Transverse colon (tissue), 4 donors: ENCODE results near the gene RAB3C. TPM values are rescaled to one million over a fixed set of nuclear protein-coding genes. Genes with fewer than 3 reads are reported as not detected.

Experiments used
- DNase-seq: peaks from one replicate; pipeline ENCODE4 v3.0.0-alpha.2; 2019
- H3K27ac ChIP-seq, 4 donors: fragments of 200-600 bp; sonication (generic); 2 replicates each; pipeline ENCODE4 v1.5.1; 2016 to 2018; ENCODE audit warnings: inconsistent platforms in 4 of 4
- H3K27me3 ChIP-seq: fragments of 200-600 bp; sonication (generic); 2 replicates; pipeline ENCODE4 v1.5.1; 2017; ENCODE audit warnings: inconsistent platforms
- H3K36me3 ChIP-seq, 4 donors: fragments of 200-600 bp; sonication (generic); 2 replicates each; pipeline ENCODE4 v1.5.1; 2017 to 2019; ENCODE audit warnings: inconsistent platforms in 4 of 4
- H3K4me1 ChIP-seq, 4 donors: fragments of 200-600 bp; sonication (generic); 2 replicates each; pipeline ENCODE4 v1.5.1; 2017 to 2020; ENCODE audit warnings: inconsistent platforms in 4 of 4
- H3K4me3 ChIP-seq, 4 donors: fragments of 200-600 bp; sonication (generic); 1 replicate in 1 of 4; 2 replicates in 3 of 4; pipeline versions ENCODE4 v1.5.1 to v1.6.1; 2017 to 2019; ENCODE audit warnings: inconsistent platforms in 4 of 4
- H3K9me3 ChIP-seq, 2 donors: fragments of 200-600 bp; sonication (generic); 2 replicates each; pipeline ENCODE4 v1.5.1; 2017 to 2019; ENCODE audit warnings: inconsistent platforms in 2 of 2
- EP300 ChIP-seq: sonication (generic); formaldehyde crosslinking; IDR thresholded peaks from one replicate; pipeline ENCODE4 v1.6.1; 2017; ENCODE audit warnings: antibody characterized with exemption, low read depth
- POLR2A ChIP-seq: fragments of 450-650 bp; IDR thresholded peaks from one replicate; pipeline ENCODE4 v1.6.1; 2016; ENCODE audit warnings: antibody characterized with exemption, mild to moderate bottlenecking, moderate library complexity
- POLR2AphosphoS5 ChIP-seq, 3 donors: sonication (generic); formaldehyde crosslinking; IDR thresholded peaks; one replicate each; pipeline ENCODE4 v1.6.1; 2016; ENCODE audit warnings: antibody characterized with exemption in 3 of 3
- WGBS, 2 donors: methylation state at CpG; one replicate each; pipeline ENCODE4 v1.1.5; 2018; ENCODE audit warnings: low coverage in 1 of 2; 5-methylcytosine and 5-hydroxymethylcytosine counted together
- in situ Hi-C, 4 donors: fragments of 200-750 bp; cut with MboI; loops; one replicate each; pipeline versions ENCODE4 v1.15.0 to v1.15.1; 2017; ENCODE audit warnings: low sequenced_read_pairs in 3 of 4, low pct_ligation_motif_present in 1 of 4, low pct_unique_long_range_greater_than_20kb in 1 of 4
- intact Hi-C: fragments of 100-400 bp; cut with DNase I; formaldehyde crosslinking; loops from one replicate; pipeline ENCODE4 v1.15.1; 2023; ENCODE audit warnings: low total_unique reads
- total RNA-seq, 4 donors: library from RNA; depleted of rRNA; stranded (reverse); fragments of >200 nt; gene quantifications; one replicate each; pipeline ENCODE4 v1.1.0, GENCODE V29; 2016
- TF ChIP-seq, protein P1 (sequence below), 5 experiments: fragments of 200-600 bp in 3 of 5; fragments of 450-650 bp in 2 of 5; sonication (generic) in 3 of 5; IDR thresholded peaks; 1 replicate in 2 of 5; 2 replicates in 3 of 5; pipeline ENCODE4 v1.5.1; 2016 to 2017; ENCODE audit warnings: antibody characterized with exemption in 5 of 5, inconsistent platforms in 3 of 5, mild to moderate bottlenecking in 2 of 5, moderate library complexity in 1 of 5

Gene RAB3C
- total RNA-seq, 4 donors from 2014 or later, result 0.20 to 0.75 (median 0.51) TPM

DNA sequence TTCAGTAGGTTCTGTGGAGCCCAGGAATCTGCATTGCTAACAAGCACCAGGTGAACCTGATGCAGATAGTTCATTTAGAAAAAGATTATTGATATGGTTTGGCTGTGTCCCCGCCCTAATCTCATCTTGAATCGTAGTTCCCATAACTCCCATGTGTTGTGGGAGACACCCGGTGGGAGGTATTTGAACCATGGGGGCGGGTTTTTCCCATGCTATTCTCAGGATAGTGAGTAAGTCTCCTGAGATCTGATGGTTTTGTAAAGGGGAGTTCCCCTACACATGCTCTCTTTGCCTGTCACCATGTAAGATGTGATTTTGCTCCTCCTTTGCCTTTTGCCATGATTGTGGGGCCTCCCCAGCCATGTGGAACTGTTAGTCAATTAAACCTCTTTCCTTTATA, 212.0 kb downstream of the RAB3C start:
- H3K4me1 ChIP-seq, result no peaks in the 10 kb centered on the region
- H3K4me3 ChIP-seq, result no peak overlapping the region
- H3K9me3 ChIP-seq, result no peaks in the 10 kb centered on the region
- no peak overlapping the region for H3K27ac ChIP-seq
- H3K27me3 ChIP-seq, result no peaks in the 10 kb centered on the region
- in situ Hi-C loops (no loop called here), intact Hi-C loops (no loop called here)
- WGBS, 2 donors, result 80% methylated on average over 4 of the region's 4 CpGs; no CpG with 5 or more reads in 1 of the 2 donors
- no peaks in the 10 kb centered on the region for H3K36me3 ChIP-seq
- no peak for DNase-seq
- TF ChIP-seq POLR2AphosphoS5 (IDR thresholded peaks at IDR 0.05) (no peak), EP300 (no peak), POLR2A (no peak)
- TF ChIP-seq, protein P1, sequence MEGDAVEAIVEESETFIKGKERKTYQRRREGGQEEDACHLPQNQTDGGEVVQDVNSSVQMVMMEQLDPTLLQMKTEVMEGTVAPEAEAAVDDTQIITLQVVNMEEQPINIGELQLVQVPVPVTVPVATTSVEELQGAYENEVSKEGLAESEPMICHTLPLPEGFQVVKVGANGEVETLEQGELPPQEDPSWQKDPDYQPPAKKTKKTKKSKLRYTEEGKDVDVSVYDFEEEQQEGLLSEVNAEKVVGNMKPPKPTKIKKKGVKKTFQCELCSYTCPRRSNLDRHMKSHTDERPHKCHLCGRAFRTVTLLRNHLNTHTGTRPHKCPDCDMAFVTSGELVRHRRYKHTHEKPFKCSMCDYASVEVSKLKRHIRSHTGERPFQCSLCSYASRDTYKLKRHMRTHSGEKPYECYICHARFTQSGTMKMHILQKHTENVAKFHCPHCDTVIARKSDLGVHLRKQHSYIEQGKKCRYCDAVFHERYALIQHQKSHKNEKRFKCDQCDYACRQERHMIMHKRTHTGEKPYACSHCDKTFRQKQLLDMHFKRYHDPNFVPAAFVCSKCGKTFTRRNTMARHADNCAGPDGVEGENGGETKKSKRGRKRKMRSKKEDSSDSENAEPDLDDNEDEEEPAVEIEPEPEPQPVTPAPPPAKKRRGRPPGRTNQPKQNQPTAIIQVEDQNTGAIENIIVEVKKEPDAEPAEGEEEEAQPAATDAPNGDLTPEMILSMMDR (IDR thresholded peaks at IDR 0.05), result no peak

GRCh38 chr5:58795327-58795726, 212.5 kb downstream of the RAB3C start:
- in situ Hi-C loops, result no loop called here
- H3K36me3 ChIP-seq, result no peaks in the 10 kb centered on the region
- H3K9me3 ChIP-seq, result no peaks in the 10 kb centered on the region
- no peak overlapping the region for H3K4me3 ChIP-seq
- H3K27ac ChIP-seq, result no peak overlapping the region
- DNase-seq, result no peak
- H3K27me3 ChIP-seq, result no peaks in the 10 kb centered on the region
- intact Hi-C loops, result no loop called here
- TF ChIP-seq, protein P1 (IDR thresholded peaks at IDR 0.05), result no peak
- no peak for TF ChIP-seq EP300
- no peak for TF ChIP-seq POLR2A
- no peak for TF ChIP-seq POLR2AphosphoS5 (IDR thresholded peaks at IDR 0.05)
- H3K4me1 ChIP-seq, result no peaks in the 10 kb centered on the region

GRCh38 chr5:58797021-58797420, 214.1 kb downstream of the RAB3C start:
- in situ Hi-C loops (no loop called here), intact Hi-C loops (no loop called here)
- Histone ChIP-seq H3K4me1 (no peaks in the 10 kb centered on the region), H3K36me3 (no peaks in the 10 kb centered on the region), H3K4me3 (no peak overlapping the region), H3K27me3 (no peaks in the 10 kb centered on the region), H3K9me3 (no peaks in the 10 kb centered on the region), H3K27ac (no peak overlapping the region)
- no peak for DNase-seq
- no peak for TF ChIP-seq POLR2AphosphoS5 (IDR thresholded peaks at IDR 0.05)

DNA sequence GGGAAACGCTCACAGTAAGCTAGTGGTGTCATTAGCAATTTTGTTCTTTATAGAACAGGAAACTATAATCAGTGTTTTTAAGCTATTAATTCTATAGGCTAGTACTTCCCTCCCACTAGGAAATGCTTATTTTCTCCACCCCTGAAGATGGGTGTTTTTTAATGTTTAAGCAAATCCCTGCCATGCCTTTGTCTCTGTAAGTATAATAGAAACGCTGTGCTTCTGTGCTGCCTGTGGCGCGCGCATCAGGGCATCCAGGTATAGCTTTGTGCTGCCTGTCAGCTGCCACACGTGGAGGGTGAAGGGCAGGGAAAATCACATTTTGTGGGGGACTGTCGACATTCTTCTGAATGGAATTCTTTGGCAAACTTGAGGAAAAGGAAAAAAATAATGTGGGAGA, 217.5 kb downstream of the RAB3C start:
- Histone ChIP-seq H3K27ac (no peak overlapping the region), H3K4me3 (no peak overlapping the region), H3K4me1 (no peaks in the 10 kb centered on the region), H3K27me3 (peaks cover 3% of the 10 kb centered on the region), H3K9me3 (no peaks in the 10 kb centered on the region), H3K36me3 (no peaks in the 10 kb centered on the region)
- in situ Hi-C loops (no loop called here), intact Hi-C loops (no loop called here)
- no peak for DNase-seq
- WGBS, 2 donors, result 86 to 98% methylated on average over 6 to 7 of the region's 7 CpGs
- TF ChIP-seq EP300 (no peak), POLR2AphosphoS5 (IDR thresholded peaks at IDR 0.05) (no peak), POLR2A (no peak)
- TF ChIP-seq, protein P1 (IDR thresholded peaks at IDR 0.05), result no peak

DNA sequence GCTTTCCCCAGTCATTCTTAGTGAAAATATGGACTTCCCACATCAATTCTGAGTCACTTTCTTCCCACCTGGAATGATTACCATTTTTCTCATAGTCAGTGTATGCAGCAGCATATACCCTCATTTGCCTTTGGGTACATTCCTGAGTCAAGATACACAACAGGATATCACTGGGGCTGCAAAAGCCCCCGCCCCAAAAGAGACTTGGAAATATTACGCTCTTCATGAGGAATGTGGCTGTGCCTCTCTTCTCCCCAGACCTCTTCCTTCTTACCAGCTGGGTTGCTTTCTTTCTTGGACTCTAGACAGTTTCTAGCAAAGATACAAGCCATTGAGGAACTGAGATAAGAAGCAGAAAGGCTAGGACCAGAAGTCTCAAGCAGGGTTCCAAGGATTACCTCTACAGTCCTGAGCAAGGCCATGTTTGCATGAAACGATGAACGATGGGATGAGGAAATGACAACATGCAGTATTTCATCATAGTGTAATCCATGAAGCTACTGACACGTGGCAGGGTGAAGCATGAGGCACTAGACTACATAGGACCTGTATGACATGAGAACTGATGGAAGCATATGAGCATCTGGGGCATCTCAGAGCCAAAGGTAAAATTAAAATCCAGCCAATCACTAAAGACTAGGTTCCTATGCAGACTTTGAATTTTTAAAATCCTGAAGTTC, 218.1 kb downstream of the RAB3C start:
- Histone ChIP-seq H3K9me3 (no peaks in the 10 kb centered on the region), H3K27me3 (peaks cover 3% of the 10 kb centered on the region), H3K4me1 (no peaks in the 10 kb centered on the region), H3K4me3 (no peak overlapping the region), H3K27ac (no peak overlapping the region), H3K36me3 (no peaks in the 10 kb centered on the region)
- no peak for TF ChIP-seq EP300
- TF ChIP-seq POLR2A, result no peak
- no peak for TF ChIP-seq POLR2AphosphoS5 (IDR thresholded peaks at IDR 0.05)
- TF ChIP-seq, protein P1 (IDR thresholded peaks at IDR 0.05), result no peak
- no peak for DNase-seq
- intact Hi-C loops (no loop called here), in situ Hi-C loops (no loop called here)
- WGBS, 2 donors, result 82 to 86% methylated on average over 4 to 5 of the region's 5 CpGs
